A673 (cell line): ENCODE results near the gene RBM20. TPM values are rescaled to one million over a fixed set of nuclear protein-coding genes. Genes with fewer than 3 reads are reported as not detected.

ENCODE experiments used
- BruUV-seq: library from RNA; stranded (reverse); fragments of 400-500 nt; replicated peaks from 2 replicates; lab custom pipeline; 2021; lab: Mats Ljungman, UMichigan
- CTCF ChIA-PET: fragments of 300-600 bp; sonication (Branson Sonifier 250); formaldehyde crosslinking; loops from one replicate; lab custom pipeline; 2022; ENCODE audit warnings: antibody characterized with exemption; lab: Charles Lee
- POLR2A ChIA-PET: fragments of 300-600 bp; sonication (Branson Sonifier 250); formaldehyde crosslinking; loops from one replicate; lab custom pipeline; 2022; ENCODE audit warnings: antibody characterized with exemption; ENCODE audit not compliant: low non-redundant PET; lab: Charles Lee
- DNase-seq: peaks from one replicate; pipeline ENCODE4 v3.0.0-alpha.2; 2015; ENCODE audit warnings: low spot score
- H3K27ac ChIP-seq: fragments of 200-600 bp; sonication (generic); 2 replicates; pipeline ENCODE4 v1.5.1; 2016; ENCODE audit warnings: mixed run types, low read depth, mild to moderate bottlenecking, mixed read lengths, antibody characterized with exemption, low read length; ENCODE audit not compliant: poor library complexity, severe bottlenecking
- H3K27me3 ChIP-seq: fragments of 200-600 bp; sonication (generic); replicated peaks from 2 replicates; pipeline ENCODE4 v1.6.1; 2017; ENCODE audit warnings: mixed run types, low read depth, mild to moderate bottlenecking, mixed read lengths, antibody characterized with exemption, low read length; ENCODE audit not compliant: insufficient read depth, poor library complexity
- H3K36me3 ChIP-seq: fragments of 200-600 bp; sonication (generic); 2 replicates; pipeline ENCODE4 v1.6.1; 2016; ENCODE audit warnings: mixed run types, mild to moderate bottlenecking, mixed read lengths, antibody characterized with exemption, low read length; ENCODE audit not compliant: insufficient read depth, poor library complexity, severe bottlenecking
- H3K4me1 ChIP-seq: fragments of 200-600 bp; sonication (generic); 2 replicates; pipeline ENCODE4 v1.6.1; 2017; ENCODE audit warnings: mixed run types, mild to moderate bottlenecking, mixed read lengths, antibody characterized with exemption, low read length; ENCODE audit not compliant: insufficient read depth, poor library complexity, severe bottlenecking
- H3K4me3 ChIP-seq: fragments of 200-600 bp; sonication (generic); 2 replicates; pipeline ENCODE4 v1.5.1; 2016; ENCODE audit warnings: low read depth, mixed run types, mild to moderate bottlenecking, mixed read lengths, low read length; ENCODE audit not compliant: poor library complexity, severe bottlenecking
- H3K9me3 ChIP-seq: fragments of 200-600 bp; sonication (generic); 2 replicates; pipeline ENCODE4 v1.6.1; 2016; ENCODE audit warnings: mixed run types, low read depth, mild to moderate bottlenecking, mixed read lengths, antibody characterized with exemption, low read length; ENCODE audit not compliant: poor library complexity, severe bottlenecking
- CTCF ChIP-seq: fragments of 300-800, 200-600 bp; sonication (generic); conservative IDR thresholded peaks from 2 replicates; pipeline ENCODE4 v1.5.1; 2017; ENCODE audit warnings: low read depth, mild to moderate bottlenecking, antibody characterized with exemption, low read length, moderate library complexity, mixed read lengths
- EZH2 ChIP-seq: fragments of 200-600 bp; sonication (generic); IDR thresholded peaks from 2 replicates; pipeline ENCODE4 v1.6.1; 2017; ENCODE audit warnings: borderline replicate concordance, low read depth, mild to moderate bottlenecking, mixed read lengths, antibody characterized with exemption, low read length; ENCODE audit not compliant: poor library complexity, severe bottlenecking
- intact Hi-C: fragments of 100-400 bp; cut with micrococcal nuclease; formaldehyde crosslinking; loops from one replicate; pipeline ENCODE4 v1.10.0; 2022; ENCODE audit not compliant: unreplicated experiment
- total RNA-seq: library from RNA; stranded (reverse); gene quantifications from 2 replicates; pipeline ENCODE4 v1.2.3, GENCODE V29; 2021

The RBM20 gene
- total RNA-seq, 1 experiment from 2014 or later, result 1.3 TPM

- H3K36me3 ChIP-seq, result peaks cover 90% of the 10 kb centered on the region
- CTCF ChIA-PET, result no interaction called here
- H3K27ac ChIP-seq, result no peak overlapping the region
- H3K27me3 ChIP-seq, result no peaks in the 10 kb centered on the region
- POLR2A ChIA-PET, result no interaction called here
- H3K9me3 ChIP-seq, result no peaks in the 10 kb centered on the region
- no TSS peak for BruUV-seq
- TF ChIP-seq EZH2, result no peak
- no peak for TF ChIP-seq CTCF
- no peak overlapping the region for H3K4me3 ChIP-seq
- intact Hi-C loops, result no loop called here
- no peaks in the 10 kb centered on the region for H3K4me1 ChIP-seq
- DNase-seq, result no peak
Measured at GRCh38 chr10:110601581-110601980, 42.6 kb upstream of the RBM20 start.

- POLR2A ChIA-PET, result no interaction called here
- Histone ChIP-seq H3K4me3 (no peak overlapping the region), H3K9me3 (no peaks in the 10 kb centered on the region), H3K36me3 (peaks cover 32% of the 10 kb centered on the region), H3K27ac (no peak overlapping the region), H3K4me1 (peaks cover 15% of the 10 kb centered on the region), H3K27me3 (no peaks in the 10 kb centered on the region)
- TF ChIP-seq CTCF (no peak), EZH2 (no peak)
- no peak for DNase-seq
- CTCF ChIA-PET, result interaction anchor here (0.7 to 1.2 kb wide), 2 partner anchors 8 to 100 kb away, joined by 3 to 5 read pairs; no protein-coding TSS in a partner anchor
- intact Hi-C loops, result loop anchor here (2.0 kb wide), 1 partner anchor 297 kb away; no protein-coding TSS in a partner anchor
- no TSS peak for BruUV-seq
Measured at GRCh38 chr10:110608087-110608486, 36.0 kb upstream of the RBM20 start.

DNA sequence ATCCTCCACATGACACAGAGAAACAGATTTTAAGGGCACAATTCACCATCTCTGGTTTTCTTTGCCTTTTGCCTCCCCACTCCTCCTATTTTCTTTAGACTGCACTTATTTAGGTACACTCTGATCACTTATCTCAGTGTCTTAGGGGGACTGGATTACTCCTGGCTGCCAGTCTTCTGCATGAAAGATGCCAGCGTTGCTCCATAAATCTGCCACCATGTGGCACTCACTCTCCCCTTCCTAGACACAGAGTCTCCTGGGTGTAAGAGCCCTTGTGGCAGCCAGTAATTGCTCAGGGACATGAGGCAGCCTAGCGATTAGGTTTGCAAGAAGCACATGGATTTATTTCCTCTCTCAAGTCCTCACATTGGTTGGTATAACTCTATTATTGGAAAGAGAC lies 34.5 kb upstream of the RBM20 start:
- no peak overlapping the region for H3K27ac ChIP-seq
- no peak overlapping the region for H3K4me3 ChIP-seq
- no TSS peak for BruUV-seq
- peaks cover 15% of the 10 kb centered on the region for H3K4me1 ChIP-seq
- TF ChIP-seq EZH2, result no peak
- no peak for TF ChIP-seq CTCF
- POLR2A ChIA-PET, result no interaction called here
- H3K27me3 ChIP-seq, result no peaks in the 10 kb centered on the region
- CTCF ChIA-PET, result interaction anchor here (1.2 kb wide), 2 partner anchors 9 to 71 kb away, joined by 4 to 5 read pairs; no protein-coding TSS in a partner anchor
- peaks cover 17% of the 10 kb centered on the region for H3K36me3 ChIP-seq
- intact Hi-C loops, result loop anchor here (1.0 to 5.0 kb wide), 4 partner anchors 72 to 299 kb away; no protein-coding TSS in a partner anchor
- peak; percentile 74 for DNase-seq
- H3K9me3 ChIP-seq, result no peaks in the 10 kb centered on the region
